K562 (cell line): Measurements from ENCODE around the gene TRIP10. TPM values are rescaled to one million over a fixed set of nuclear protein-coding genes. Genes with fewer than 3 reads are reported as not detected.

ENCODE experiments used
- ATAC-seq: fragments of 200-7000 bp; cut with Tn5 transposase; 3 replicates; pipeline ENCODE4 v1.9.1; 2020; ENCODE audit warnings: moderate library complexity
- BruUV-seq: library from RNA; stranded (reverse); fragments of 400-500 nt; replicated peaks from 2 replicates; lab custom pipeline; 2021; lab: Mats Ljungman, UMichigan
- CTCF ChIA-PET: fragments of 300-600 bp; formaldehyde crosslinking; extraction: SDS; loops from one replicate; lab custom pipeline; 2021; ENCODE audit warnings: low intra/inter-chr PET ratio; lab: Yijun Ruan, JAX
- POLR2A ChIA-PET: fragments of 300-600, 350-650 bp; sonication (Branson Sonifier 250); formaldehyde crosslinking; extraction: SDS; loops from one replicate; lab custom pipeline; 2021; ENCODE audit warnings: antibody characterized with exemption, inconsistent platforms; lab: Yijun Ruan, JAX
- DNase-seq, 4 experiments: peaks; one replicate each; pipeline versions ENCODE4 v3.0.0 to v3.0.0-alpha.2; 2011 to 2018; ENCODE audit warnings: low spot score in 3 of 4, mixed read lengths in 3 of 4; ENCODE audit errors: extremely low read depth in 1 of 4
- FAIRE-seq: peaks from 2 replicates; lab custom pipeline; 2011; peaks lifted over from hg19 to GRCh38; lab: Jason Lieb, UNC
- H2AFZ ChIP-seq: 2 replicates; pipeline ENCODE4 v1.6.0; 2011; ENCODE audit warnings: low read depth, low read length, control low read depth, inconsistent platforms
- H3K27ac ChIP-seq: fragments of 200-600 bp; 3 replicates; pipeline ENCODE4 v1.8.0; 2011; ENCODE audit warnings: low read depth, mild to moderate bottlenecking, control low read depth, inconsistent platforms, low read length, moderate library complexity, mixed read lengths; ENCODE audit errors: extremely low read depth
- H3K27me3 ChIP-seq, 2 experiments: fragments of 300-600 bp in 1 of 2; 2 replicates in 1 of 2; 3 replicates in 1 of 2; pipeline versions ENCODE4 v1.6.0 to v1.8.0; 2011; ENCODE audit warnings: inconsistent platforms in 2 of 2, low read length in 2 of 2, mild to moderate bottlenecking in 1 of 2, mixed read lengths in 1 of 2, moderate library complexity in 1 of 2; ENCODE audit not compliant: control insufficient read depth in 2 of 2, insufficient read depth in 2 of 2
- H3K36me3 ChIP-seq: fragments of 300-600 bp; 3 replicates; pipeline ENCODE4 v1.8.0; 2011; ENCODE audit warnings: mild to moderate bottlenecking, low read length, inconsistent platforms; ENCODE audit not compliant: control insufficient read depth, insufficient read depth
- H3K4me1 ChIP-seq, 2 experiments: fragments of 200-600 bp in 1 of 2; replicated peaks in 1 of 2; 2 replicates in 1 of 2; 3 replicates in 1 of 2; pipeline versions ENCODE4 v1.5.1 to v1.8.0; 2011; ENCODE audit warnings: inconsistent platforms in 2 of 2, low read length in 2 of 2, mild to moderate bottlenecking in 1 of 2, mixed read lengths in 1 of 2, moderate library complexity in 1 of 2; ENCODE audit not compliant: control insufficient read depth in 2 of 2, insufficient read depth in 2 of 2
- H3K4me2 ChIP-seq: 2 replicates; pipeline ENCODE4 v1.6.1; 2011; ENCODE audit warnings: low read length, control low read depth, inconsistent platforms, mixed read lengths; ENCODE audit not compliant: insufficient read depth
- H3K4me3 ChIP-seq: fragments of 200-600 bp; sonication (generic), shearing (Covaris generic); 2 replicates; pipeline ENCODE4 v1.5.1; 2016; ENCODE audit warnings: control low read depth, inconsistent platforms
- H3K79me2 ChIP-seq: fragments of 200-600 bp; 3 replicates; pipeline ENCODE4 v1.8.0; 2011; ENCODE audit warnings: low read length, inconsistent platforms; ENCODE audit not compliant: control insufficient read depth, insufficient read depth
- H3K9ac ChIP-seq, 2 experiments: 2 replicates each; pipeline versions ENCODE4 v1.6.0 to v1.6.1; 2011; ENCODE audit warnings: low read depth in 2 of 2, low read length in 2 of 2, control low read depth in 1 of 2, inconsistent platforms in 1 of 2, mild to moderate bottlenecking in 1 of 2, mixed read lengths in 1 of 2; ENCODE audit not compliant: insufficient read depth in 1 of 2
- H3K9me1 ChIP-seq: one replicate; pipeline ENCODE4 v1.6.0; 2011; ENCODE audit warnings: inconsistent platforms, mild to moderate bottlenecking, low read length, moderate library complexity; ENCODE audit not compliant: control insufficient read depth, insufficient read depth
- H3K9me3 ChIP-seq: replicated peaks from 2 replicates; pipeline ENCODE4 v1.5.1; 2011; ENCODE audit warnings: low read depth, low read length, inconsistent platforms; ENCODE audit not compliant: control insufficient read depth, insufficient read depth
- H4K20me1 ChIP-seq: replicated peaks from 2 replicates; pipeline ENCODE4 v1.6.1; 2011; ENCODE audit warnings: low read length, inconsistent platforms, mixed read lengths; ENCODE audit not compliant: control insufficient read depth, insufficient read depth
- GTF2B ChIP-seq: IDR thresholded peaks from 2 replicates; pipeline ENCODE4 v1.6.1; 2011; ENCODE audit not compliant: insufficient read length; ENCODE audit errors: extremely low read depth
- NR3C1 ChIP-seq: sonication (generic); formaldehyde crosslinking; IDR thresholded peaks from 2 replicates; pipeline ENCODE4 v1.8.1; 2022; ENCODE audit warnings: missing genetic modification reagents
- SMC3 ChIP-seq: conservative IDR thresholded peaks from 2 replicates; pipeline ENCODE4 v1.6.1; 2011; ENCODE audit warnings: low read depth, low read length, improper control_type of control experiment; ENCODE audit not compliant: insufficient read depth
- SREBF1 ChIP-seq: fragments of 150-350 bp; IDR thresholded peaks from 2 replicates; pipeline ENCODE4 v1.6.1; 2014; ENCODE audit warnings: antibody characterized with exemption, low read depth, low read length, borderline replicate concordance
- YY1 ChIP-seq, 3 experiments: IDR thresholded peaks; 2 replicates each; pipeline ENCODE4 v1.6.1; 2011; ENCODE audit warnings: low read length in 2 of 3, mild to moderate bottlenecking in 2 of 3, moderate library complexity in 2 of 3, borderline replicate concordance in 1 of 3, control low read depth in 1 of 3, low read depth in 1 of 3; ENCODE audit not compliant: insufficient read depth in 3 of 3, insufficient replicate concordance in 2 of 3, control insufficient read depth in 1 of 3, insufficient read length in 1 of 3; ENCODE audit errors: extremely low read depth in 1 of 3
- ZNF23 ChIP-seq: fragments of 250-450 bp; sonication (Bioruptor Pico); IDR thresholded peaks from 2 replicates; pipeline ENCODE4 v1.4.0; 2020; ENCODE audit warnings: mild to moderate bottlenecking
- WGBS: fragments of 100-300 bp; shearing (Covaris generic); methylation state at CpG from one replicate; pipeline ENCODE4 v1.1.6; 2016; ENCODE audit warnings: low coverage, mixed read lengths; ENCODE audit not compliant: insufficient coverage; ENCODE audit errors: missing lambda C conversion rate; 5-methylcytosine and 5-hydroxymethylcytosine counted together
- in situ Hi-C: fragments of 300-500 bp; cut with MboI; formaldehyde crosslinking; loops from 4 replicates; pipeline ENCODE4 v1.15.0; 2018; ENCODE audit warnings: inconsistent platforms, mixed read lengths
- intact Hi-C: fragments of 100-400 bp; cut with micrococcal nuclease; formaldehyde crosslinking; loops from 2 replicates; pipeline ENCODE4 v1.14.2; 2022
- polyA plus RNA-seq, 8 experiments: library from polyadenylated mRNA; depleted of rRNA in 4 of 8; stranded (reverse) in 5 of 8; unstranded in 3 of 8; fragments of >200 nt; fragmentation: Nextera tagmentation in 2 of 8; fragmentation: Illumina TruSeq in 1 of 8; extraction: Ambion mirVana in 2 of 8; extraction: Trizol in 1 of 8; gene quantifications; 2 replicates each; pipeline versions ENCODE4 v1.2.1 to v1.2.3, GENCODE V29; 2011 to 2014; ENCODE audit warnings: inconsistent platforms in 1 of 8, missing spikeins in 1 of 8
- total RNA-seq, 7 experiments: library from RNA; depleted of rRNA in 6 of 7; stranded (reverse); fragments of >200 nt in 6 of 7; fragmentation: Illumina TruSeq in 2 of 7; extraction: Trizol in 2 of 7; gene quantifications; 2 replicates each; pipeline versions ENCODE4 v1.2.1 to v1.2.3, GENCODE V29; 2011 to 2021; ENCODE audit warnings: low replicate concordance in 1 of 7

The TRIP10 gene
- total and polyA plus RNA-seq, 9 of the 15 experiments (the other 6 are each of a cell fraction or from before 2014, with no cell fraction given): 1.2 to 66.8 (median 36.1) TPM

- Histone ChIP-seq H3K79me2 (peaks cover 1% of the 10 kb centered on the region; the same call in 2 of the 3 replicates), H3K9me3 (no peaks in the 10 kb centered on the region; the same call in 1 of the 2 replicates), H3K4me2 (no peak overlapping the region), H4K20me1 (no peaks in the 10 kb centered on the region), H3K9ac (no peak overlapping the region), H3K36me3 (peaks cover 13% of the 10 kb centered on the region; the same call in 2 of the 3 replicates), H3K4me3 (no peak overlapping the region), H3K4me1 (peaks cover 0 to 4% of the 10 kb centered on the region in 2 experiments; a peak in 3 of 5 replicates), H3K27me3 (no peaks in the 10 kb centered on the region), H2AFZ (no peak overlapping the region), H3K9me1 (no peaks in the 10 kb centered on the region), H3K27ac (no peak overlapping the region)
- in situ Hi-C loops (no loop called here), intact Hi-C loops (loop anchor here (10.0 kb wide), 1 partner anchor 104 kb away; no protein-coding TSS in a partner anchor)
- DNase-seq: no peak
- CTCF ChIA-PET: no interaction called here
- TF ChIP-seq SREBF1 (no peak), SMC3 (no peak), YY1 (IDR thresholded peaks at IDR 0.05; ENCODE audit: borderline replicate concordance in 1 of 3, control insufficient read depth in 1 of 3, extremely low read depth in 1 of 3, insufficient read depth in 3 of 3, insufficient read length in 1 of 3, insufficient replicate concordance in 2 of 3, low read depth in 1 of 3, low read length in 2 of 3) (peak in 1 of 3 experiments; percentile 12), GTF2B (no peak), NR3C1 (no peak), ZNF23 (no peak)
- POLR2A ChIA-PET: interaction anchor here (1.0 to 1.1 kb wide), 2 partner anchors 12 to 39 kb away, joined by 3 to 4 read pairs; no protein-coding TSS in a partner anchor
- no peak for FAIRE-seq
- BruUV-seq: no TSS peak
- ATAC-seq: no peak
- WGBS: 96% methylated on average over 13 of the region's 17 CpGs
Measured at GRCh38 chr19:6760606-6761005, 21.1 kb downstream of the TRIP10 start.
